Subcutaneous adipose tissue (tissue), 4 donors: Measurements from ENCODE around the gene TNK2. TPM values are rescaled to one million over a fixed set of nuclear protein-coding genes. Genes with fewer than 3 reads are reported as not detected.

Experiments
- total RNA-seq, 4 donors: library from RNA; depleted of rRNA; stranded (reverse); fragments of >200 nt; gene quantifications; one replicate each; pipeline ENCODE4 v1.1.0, GENCODE V29; 2016
- TF ChIP-seq, protein P1 (sequence below): fragments of 450-650 bp; IDR thresholded peaks from one replicate; pipeline ENCODE4 v1.5.1; 2016; ENCODE audit warnings: low read depth, mild to moderate bottlenecking, control low read depth, antibody characterized with exemption, moderate library complexity

Gene TNK2
- total RNA-seq, 4 donors from 2014 or later = 9.9 to 78.2 (median 16.8) TPM

GRCh38 chr3:195879416-195880036, 28.8 kb downstream of the TNK2 start:
- TF ChIP-seq, protein P1, sequence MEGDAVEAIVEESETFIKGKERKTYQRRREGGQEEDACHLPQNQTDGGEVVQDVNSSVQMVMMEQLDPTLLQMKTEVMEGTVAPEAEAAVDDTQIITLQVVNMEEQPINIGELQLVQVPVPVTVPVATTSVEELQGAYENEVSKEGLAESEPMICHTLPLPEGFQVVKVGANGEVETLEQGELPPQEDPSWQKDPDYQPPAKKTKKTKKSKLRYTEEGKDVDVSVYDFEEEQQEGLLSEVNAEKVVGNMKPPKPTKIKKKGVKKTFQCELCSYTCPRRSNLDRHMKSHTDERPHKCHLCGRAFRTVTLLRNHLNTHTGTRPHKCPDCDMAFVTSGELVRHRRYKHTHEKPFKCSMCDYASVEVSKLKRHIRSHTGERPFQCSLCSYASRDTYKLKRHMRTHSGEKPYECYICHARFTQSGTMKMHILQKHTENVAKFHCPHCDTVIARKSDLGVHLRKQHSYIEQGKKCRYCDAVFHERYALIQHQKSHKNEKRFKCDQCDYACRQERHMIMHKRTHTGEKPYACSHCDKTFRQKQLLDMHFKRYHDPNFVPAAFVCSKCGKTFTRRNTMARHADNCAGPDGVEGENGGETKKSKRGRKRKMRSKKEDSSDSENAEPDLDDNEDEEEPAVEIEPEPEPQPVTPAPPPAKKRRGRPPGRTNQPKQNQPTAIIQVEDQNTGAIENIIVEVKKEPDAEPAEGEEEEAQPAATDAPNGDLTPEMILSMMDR = no peak

GRCh38 chr3:195878424-195879274, 29.7 kb downstream of the TNK2 start:
- TF ChIP-seq, protein P1 = no peak

DNA sequence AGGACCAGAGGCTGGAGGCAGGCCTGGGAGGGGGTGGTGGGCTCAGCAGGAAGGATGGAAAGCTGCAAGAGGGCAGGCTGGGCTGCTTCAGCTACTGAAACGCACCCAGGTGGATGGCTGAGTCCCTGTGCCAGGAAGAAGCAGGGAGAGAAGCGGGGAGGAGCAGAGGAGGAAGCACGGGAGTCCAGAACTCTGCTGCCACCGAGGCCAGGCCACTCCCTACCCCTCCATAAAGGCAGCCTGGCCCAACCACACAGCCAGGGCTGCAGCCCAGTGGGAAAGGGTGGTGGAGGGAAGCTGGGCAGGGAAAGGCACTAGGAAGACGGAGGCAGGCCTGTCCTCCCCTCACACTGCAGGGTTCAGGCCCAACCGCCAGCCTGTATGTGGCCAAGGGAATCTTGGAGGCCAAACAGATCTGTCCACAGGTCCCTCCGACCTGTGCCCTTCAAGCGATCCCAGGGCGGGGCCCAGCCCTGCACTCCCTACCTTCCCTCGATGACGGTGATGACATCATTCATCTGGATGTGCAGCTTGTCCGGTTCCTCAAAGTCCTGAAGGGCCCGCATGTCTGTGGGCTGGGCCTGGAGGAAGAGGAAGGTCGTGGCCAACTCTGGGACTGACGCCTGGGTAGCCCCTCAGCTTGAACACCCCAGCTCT, 30.5 kb downstream of the TNK2 start:
- TF ChIP-seq, protein P1 = no peak

- TF ChIP-seq, protein P1 = no peak
These were observed 31.1 kb downstream of the TNK2 start for GRCh38 chr3:195877136-195877715.

DNA sequence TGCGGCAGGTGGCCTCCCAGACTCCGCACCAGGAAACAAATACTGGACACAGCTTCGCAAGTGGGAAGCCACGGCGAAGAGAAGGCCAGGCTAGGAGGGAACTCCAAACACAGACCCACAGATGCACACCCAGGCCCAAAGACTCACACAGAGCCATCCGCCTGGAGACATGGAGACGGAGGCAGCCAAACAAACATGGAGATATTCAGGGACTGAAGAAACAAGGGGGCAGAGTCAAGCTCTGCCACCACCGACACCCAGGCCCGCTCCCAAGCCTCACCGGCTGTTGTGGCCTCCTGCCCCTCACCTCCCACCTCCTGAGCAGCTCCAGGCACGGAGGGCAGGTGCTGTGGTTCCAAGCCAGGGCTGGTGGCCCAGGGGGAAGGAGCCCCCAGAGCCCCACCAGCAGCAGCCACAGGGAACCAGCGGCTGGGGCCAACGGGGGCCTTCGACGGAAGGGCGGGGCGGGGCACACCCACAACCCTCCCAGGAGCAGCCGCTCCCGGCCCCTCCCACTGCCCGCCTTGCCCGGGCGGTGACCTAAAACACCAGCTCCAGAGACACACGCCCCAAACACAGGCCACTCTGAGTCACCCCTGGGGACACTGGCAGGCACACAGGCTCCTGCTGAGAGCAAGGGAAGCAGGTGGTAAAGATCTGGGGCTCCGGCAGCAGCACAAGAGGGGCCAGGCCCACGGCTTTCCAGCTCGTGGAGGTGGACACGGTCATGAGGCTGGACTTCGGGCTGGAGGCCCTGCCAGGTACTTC, 31.9 kb downstream of the TNK2 start:
- TF ChIP-seq, protein P1 = no peak

DNA sequence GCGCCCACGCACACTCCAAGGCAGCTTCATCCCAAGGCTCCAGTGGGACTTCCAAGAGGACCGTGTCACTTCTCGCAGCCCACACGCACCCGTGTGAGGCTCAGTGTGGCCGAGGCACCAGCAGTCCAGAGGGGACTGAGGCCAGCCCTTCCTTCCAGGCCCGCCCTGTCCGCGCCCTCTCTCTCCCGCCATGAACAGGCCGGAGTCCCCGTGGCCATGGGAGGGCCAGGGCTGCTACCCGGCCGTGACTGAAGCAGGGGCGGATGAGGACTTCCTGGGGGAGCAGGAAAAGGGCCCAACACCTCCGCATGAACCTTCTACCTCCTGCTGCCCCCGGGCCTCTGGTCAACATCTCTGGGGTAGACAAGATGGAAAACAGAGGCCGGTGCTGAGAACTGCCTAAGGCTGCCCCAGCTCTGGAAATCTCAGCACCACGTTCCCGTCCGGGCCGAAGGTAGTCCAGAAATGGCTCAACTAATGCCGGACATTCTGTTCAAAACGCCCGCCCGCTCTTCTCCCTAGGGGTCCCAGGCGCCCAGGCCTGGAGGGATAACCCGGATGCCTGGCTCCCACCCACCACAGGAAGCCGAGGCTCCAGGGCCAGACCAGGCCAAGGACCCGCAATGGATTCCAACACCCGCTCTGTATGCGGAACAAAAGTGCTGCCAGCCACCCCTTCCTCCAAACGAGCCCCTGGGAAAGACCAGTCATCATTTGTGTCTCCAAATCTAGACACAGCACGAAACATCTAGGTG, 32.7 kb downstream of the TNK2 start:
- TF ChIP-seq, protein P1 = no peak
